Epithelial cell of esophagus (primary cell): ENCODE data around the gene CNTROB.

Experiments
- DNase-seq: peaks from one replicate; pipeline ENCODE4 v3.0.0; 2010; ENCODE audit warnings: low read depth
- H3K4me3 ChIP-seq: 2 replicates; pipeline ENCODE4 v1.5.1; 2011; ENCODE audit warnings: mild to moderate bottlenecking, low read length, control low read depth
- TF ChIP-seq, protein P1 (sequence below): IDR thresholded peaks from 2 replicates; pipeline ENCODE4 v1.5.1; 2011; ENCODE audit warnings: low read depth, mild to moderate bottlenecking, low read length, control low read depth, inconsistent platforms; ENCODE audit not compliant: insufficient read depth; ENCODE audit errors: missing control alignments

CNTROB gene

DNA sequence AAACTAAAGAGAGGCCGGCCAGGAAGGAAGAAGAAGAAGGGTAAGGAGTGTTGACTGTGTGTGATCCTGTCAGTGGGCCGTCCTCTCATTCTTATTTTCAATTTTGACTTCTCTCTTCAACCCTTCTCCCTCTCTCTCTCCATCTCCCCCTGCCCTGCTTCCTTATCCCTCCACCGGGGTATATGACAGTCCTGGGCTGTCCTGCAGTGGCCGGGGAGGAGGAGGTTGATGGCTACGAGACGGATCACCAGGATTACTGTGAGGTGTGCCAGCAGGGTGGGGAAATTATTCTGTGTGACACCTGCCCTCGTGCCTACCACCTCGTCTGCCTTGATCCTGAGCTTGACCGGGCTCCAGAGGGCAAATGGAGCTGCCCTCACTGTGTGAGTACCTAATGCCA is 37.8 kb upstream of the CNTROB start:
- TF ChIP-seq, protein P1, sequence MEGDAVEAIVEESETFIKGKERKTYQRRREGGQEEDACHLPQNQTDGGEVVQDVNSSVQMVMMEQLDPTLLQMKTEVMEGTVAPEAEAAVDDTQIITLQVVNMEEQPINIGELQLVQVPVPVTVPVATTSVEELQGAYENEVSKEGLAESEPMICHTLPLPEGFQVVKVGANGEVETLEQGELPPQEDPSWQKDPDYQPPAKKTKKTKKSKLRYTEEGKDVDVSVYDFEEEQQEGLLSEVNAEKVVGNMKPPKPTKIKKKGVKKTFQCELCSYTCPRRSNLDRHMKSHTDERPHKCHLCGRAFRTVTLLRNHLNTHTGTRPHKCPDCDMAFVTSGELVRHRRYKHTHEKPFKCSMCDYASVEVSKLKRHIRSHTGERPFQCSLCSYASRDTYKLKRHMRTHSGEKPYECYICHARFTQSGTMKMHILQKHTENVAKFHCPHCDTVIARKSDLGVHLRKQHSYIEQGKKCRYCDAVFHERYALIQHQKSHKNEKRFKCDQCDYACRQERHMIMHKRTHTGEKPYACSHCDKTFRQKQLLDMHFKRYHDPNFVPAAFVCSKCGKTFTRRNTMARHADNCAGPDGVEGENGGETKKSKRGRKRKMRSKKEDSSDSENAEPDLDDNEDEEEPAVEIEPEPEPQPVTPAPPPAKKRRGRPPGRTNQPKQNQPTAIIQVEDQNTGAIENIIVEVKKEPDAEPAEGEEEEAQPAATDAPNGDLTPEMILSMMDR: no peak
- DNase-seq: no peak
- H3K4me3 ChIP-seq: no peak overlapping the region

DNA sequence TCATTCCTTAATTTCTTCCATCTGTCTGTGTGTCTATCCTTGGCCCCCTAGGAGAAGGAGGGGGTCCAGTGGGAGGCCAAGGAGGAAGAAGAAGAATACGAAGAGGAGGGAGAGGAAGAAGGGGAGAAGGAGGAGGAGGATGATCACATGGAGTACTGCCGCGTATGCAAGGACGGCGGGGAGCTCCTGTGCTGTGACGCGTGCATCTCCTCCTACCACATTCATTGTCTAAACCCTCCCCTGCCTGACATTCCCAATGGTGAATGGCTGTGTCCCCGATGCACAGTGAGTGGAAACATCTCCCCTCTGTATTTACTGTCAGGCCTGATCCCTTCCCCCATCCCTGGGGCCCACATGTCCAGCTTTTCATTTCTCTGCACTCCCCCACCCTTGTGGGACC is 37.1 kb upstream of the CNTROB start:
- H3K4me3 ChIP-seq: no peak overlapping the region
- no peak for DNase-seq
- TF ChIP-seq, protein P1: no peak

DNA sequence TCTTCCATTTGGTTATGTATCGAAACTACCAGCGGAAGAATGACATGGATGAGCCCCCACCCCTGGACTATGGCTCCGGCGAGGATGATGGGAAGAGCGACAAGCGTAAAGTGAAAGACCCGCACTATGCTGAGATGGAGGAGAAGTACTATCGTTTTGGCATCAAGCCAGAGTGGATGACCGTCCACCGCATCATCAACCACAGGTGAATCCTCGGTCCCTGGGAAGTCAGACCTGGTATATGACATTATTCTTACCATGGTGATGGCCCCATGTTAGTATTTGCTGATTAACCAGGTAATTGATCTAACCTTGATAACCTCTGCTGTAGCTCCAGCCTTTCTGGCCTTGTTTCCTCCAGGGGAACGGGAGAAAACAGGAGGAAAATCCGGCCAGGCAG is 34.9 kb upstream of the CNTROB start:
- TF ChIP-seq, protein P1: no peak
- no peak for DNase-seq
- no peak overlapping the region for H3K4me3 ChIP-seq

DNA sequence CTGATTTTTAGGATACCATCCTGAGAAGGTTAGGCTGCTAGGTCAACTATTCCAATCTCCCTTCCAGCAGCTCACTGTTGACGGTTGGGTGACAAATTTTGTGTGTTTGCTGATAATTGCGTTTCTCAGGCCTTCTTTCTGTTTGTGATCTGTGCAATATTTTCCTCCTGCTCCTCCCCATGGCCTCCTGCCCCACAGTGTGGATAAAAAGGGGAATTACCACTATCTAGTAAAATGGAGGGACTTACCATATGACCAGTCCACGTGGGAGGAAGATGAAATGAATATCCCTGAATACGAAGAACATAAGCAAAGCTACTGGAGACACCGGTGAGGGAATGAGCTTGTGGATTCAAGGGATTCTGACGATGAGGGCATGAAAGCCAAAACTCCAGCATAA is 34.2 kb upstream of the CNTROB start:
- no peak overlapping the region for H3K4me3 ChIP-seq
- peak; percentile 51 for DNase-seq
- TF ChIP-seq, protein P1: peak; percentile 46

DNA sequence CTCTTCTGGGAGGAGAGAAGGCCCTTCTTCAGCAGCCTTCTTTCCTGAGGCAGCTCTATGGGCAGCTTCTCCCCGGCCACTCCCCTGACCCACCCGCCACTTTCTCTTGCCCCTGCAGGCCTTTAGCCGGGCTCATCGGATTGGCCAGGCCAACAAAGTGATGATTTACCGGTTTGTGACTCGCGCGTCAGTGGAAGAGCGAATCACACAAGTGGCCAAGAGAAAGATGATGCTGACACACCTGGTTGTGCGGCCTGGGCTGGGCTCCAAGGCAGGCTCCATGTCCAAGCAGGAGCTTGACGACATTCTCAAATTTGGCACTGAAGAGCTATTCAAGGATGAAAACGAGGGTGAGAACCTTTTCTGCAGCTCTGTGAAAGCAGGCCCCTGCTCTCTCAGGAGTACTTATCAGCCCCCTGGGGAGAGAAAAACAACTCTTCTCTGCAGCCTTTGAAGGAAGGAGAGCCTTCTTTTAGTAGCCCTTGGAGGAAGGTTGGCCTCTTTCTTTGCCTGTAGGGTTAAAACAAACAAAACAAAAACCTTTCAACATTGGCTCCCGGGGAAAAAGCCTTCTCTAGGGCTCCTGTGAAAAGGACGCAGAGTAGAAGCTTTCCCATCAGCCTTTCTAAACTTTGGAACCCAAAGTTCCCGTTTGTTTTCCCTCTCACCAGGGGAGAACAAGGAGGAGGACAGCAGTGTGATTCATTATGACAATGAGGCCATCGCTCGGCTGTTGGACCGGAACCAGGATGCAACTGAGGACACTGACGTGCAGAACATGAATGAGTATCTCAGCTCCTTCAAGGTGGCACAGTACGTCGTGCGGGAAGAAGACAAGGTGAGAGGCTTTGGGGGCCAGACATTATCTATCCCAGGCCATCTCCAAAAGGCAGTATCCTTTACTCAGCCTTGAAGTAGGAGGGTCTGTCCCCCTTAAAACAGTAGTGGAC is 28.6 kb upstream of the CNTROB start:
- peak; percentile 66 for DNase-seq
- TF ChIP-seq, protein P1: no peak
- no peak overlapping the region for H3K4me3 ChIP-seq

DNA sequence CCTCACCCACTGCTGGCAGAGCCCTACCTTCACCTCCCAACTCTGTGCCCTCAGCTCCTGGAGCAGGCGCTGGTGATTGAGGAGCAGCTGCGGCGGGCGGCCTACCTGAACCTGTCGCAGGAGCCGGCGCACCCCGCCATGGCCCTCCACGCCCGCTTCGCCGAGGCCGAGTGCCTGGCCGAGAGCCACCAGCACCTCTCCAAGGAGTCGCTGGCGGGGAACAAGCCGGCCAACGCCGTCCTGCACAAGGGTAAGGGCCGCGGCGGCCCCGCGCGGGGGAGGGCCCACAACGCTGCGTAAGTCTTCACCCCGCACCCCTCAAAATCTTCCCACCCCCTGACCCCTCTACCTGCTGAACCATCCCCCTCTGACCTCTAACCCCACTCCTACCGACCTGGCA is 22.9 kb upstream of the CNTROB start:
- DNase-seq: no peak
- TF ChIP-seq, protein P1: no peak
- no peak overlapping the region for H3K4me3 ChIP-seq

DNA sequence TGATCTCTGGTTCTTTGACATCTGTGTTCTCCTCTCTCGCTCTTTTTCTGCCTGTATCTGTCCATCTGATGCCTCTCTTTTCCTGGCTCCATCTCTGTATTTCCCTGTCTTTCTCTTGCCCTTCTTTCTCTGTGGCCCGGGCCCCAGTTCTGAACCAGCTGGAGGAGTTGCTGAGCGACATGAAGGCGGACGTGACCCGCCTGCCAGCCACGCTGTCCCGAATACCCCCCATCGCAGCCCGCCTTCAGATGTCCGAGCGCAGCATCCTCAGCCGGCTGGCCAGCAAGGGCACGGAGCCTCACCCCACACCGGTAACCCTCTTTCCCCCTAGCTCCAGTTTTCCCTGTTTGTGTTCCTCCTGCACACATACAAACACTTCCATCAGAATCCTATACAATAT is 21.7 kb upstream of the CNTROB start:
- TF ChIP-seq, protein P1: no peak
- H3K4me3 ChIP-seq: no peak overlapping the region
- DNase-seq: no peak
